GM11168 (cell line): ENCODE measurements around the gene POFUT2.

ENCODE experiments used
- in situ Hi-C: fragments of 300-500 bp; cut with MboI; formaldehyde crosslinking; loops from one replicate; pipeline ENCODE4 v1.12.0; 2022; ENCODE audit warnings: low sequenced_read_pairs; ENCODE audit not compliant: unreplicated experiment

Gene POFUT2

DNA sequence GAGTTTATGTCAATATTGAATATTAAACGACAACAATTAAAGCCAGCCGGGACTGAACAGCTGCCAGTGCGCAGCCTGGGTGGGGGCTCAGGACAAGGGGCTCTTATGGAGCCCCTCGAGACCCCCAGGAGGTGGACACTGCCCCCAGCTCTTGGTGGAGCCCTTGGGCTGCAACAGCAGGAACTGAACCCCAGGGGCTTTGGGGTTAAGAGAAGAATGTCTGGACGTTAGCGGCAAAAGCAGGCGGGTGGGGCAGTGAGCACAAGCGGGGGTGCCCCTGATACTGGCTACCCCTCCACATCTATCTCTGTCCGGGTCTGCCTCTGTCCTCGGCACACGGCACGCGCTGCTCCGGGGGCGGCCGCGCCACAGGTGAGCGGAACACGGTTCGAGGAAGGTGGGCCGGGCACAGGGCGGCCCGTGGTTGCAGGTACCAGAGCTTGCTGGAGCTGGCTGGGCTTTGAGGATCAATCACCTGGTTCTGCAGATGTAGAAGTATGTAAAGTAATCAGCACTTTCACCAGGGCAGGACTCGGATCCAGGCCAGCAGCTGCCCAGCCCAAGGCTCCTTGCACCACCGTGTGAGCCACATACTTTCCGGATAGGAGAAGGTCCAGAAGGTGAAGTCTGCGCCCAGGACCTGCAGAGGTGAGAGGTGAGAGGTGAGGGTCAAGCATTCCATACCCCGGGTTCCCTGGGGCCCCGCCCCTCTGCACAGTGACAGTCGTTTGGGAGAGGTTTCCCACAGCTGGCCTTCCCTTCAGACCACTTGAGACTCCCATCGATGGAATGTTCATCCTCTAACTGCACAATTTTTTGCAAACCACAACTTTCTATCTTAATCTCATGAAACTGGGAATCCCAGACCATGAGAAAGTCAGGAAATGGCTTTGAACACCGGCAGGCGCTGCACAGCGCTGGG lies 12.4 kb upstream of the POFUT2 start:
- in situ Hi-C loops: no loop called here

DNA sequence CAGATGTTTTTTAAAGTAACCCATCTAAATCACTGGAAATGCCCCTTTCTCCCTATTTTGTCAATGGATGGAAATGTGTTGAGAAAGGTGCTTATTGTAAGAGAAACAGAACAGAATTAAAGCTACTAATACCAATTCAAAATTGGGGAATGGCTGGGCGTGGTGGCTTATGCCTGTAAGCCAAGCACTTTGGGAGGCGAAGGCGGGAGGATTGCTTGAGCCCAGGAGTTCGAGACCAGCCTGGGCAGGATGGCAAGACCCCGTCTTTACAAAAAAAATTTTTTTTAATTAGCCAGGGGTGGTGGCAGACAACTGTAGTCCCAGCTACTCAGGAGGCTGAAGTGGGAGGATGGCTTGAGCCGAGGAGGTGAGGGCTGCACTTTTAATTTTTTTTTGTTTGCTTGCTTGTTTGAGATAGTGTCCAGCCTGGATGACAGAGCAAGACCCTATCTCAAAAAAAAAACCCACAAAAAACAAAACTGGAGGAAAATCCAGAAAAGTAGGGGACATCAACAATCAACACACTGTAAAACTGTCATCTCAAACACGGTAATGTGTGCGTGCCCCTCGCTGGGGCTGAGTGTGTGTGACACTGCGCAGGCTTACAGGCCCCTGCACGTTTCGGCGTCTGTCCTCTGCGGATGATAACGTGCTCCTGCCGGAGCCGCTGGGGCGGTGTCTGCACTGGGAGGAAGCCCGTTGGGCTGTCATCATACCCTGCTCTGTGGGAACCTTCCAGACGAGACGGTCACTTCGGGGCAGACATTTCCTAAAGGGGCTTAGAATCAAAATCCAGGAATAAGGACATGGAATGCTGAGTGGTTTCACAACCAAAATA lies 11.6 kb upstream of the POFUT2 start:
- in situ Hi-C loops: no loop called here

DNA sequence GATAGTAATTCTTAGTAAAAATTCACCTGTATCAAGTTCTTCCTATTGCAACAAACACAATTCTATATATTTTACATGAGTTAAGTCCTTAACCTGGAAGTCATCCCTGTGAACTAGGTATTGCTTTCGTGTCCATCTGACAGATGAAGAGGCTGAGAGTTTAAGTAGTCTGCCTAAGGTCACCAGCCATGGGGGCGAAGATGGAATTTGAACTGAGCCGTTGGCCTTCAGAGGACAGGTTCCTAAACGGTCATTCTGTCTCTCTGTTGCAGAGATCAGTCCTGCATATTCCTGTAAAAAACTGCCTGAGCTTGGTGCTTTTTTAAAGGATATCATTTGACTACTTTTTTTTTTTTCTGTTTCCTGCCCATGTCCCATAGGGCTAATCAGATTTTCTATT lies 10.2 kb upstream of the POFUT2 start:
- in situ Hi-C loops: no loop called here

DNA sequence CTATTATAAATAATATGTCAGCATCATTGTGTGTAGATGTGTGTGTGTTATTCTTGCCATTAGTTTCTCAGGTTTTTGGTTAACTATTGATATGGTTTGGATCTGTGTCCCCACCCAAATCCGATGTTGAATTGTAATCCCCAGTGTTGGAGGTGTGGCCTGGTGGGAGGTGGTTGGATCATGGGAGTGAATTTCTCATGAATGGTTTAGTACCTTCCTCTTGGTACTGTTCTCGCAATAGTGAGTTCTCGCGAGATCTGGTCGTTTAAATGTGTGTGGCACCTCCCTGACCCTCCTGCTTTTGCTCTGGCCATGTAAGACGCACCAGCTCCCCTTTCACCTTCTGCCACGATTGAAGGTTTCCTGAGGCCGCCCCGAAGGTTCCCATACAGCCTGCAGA lies 9.6 kb upstream of the POFUT2 start:
- in situ Hi-C loops: no loop called here

DNA sequence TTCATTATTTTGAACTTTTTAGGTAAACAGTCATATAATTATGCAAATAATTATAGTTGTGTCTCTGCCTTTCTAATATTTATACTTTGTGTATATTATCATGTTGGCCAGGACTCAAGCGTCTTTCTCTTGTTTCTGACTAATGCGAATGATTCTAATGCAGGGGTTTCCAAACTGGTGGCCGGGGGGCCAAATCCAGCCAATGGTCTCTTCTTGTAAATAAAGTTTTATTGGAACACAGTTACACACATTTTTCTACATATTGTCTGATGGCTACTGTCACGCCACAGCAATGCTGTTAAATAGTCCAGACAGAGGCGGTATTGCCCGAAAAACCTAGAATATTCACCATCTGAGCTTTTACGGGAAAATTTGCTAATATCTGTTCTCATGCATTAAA lies 8.9 kb upstream of the POFUT2 start:
- in situ Hi-C loops: no loop called here

DNA sequence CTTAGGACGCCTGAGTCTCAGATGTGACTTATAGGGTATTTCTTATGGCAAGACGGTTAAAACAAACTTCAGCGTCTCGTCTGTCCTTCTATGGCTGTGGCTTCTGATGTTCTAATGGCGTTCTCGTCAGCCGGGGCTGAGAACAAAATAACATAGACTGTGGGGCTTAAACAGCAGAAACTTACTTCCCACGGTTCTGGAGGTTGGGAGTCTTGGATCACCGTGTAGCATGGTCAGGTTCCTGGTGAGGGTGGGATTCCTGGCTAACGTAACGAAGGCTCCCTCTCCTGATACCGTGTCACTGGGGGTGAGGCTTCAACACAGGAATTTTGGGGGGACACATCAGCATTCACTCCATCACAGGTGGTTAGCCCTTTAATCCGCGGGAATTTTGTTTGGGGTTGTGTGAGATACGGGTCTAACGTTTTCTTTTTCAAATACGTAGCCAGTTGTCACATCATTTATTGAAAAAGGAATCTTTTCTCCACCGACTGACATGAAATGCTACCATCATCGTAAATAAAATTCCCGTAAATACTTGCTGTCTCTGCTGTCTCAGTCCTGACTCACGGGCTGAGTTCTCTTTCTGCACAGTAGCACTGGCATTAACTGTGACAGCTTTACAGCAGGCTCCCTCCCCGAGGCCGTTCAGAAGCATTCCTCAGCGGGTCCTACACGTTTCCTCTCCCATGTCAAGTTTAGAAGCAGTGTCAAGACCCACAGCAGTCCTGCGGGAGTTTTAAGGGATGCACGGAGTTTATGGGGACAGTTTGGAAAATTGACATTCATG lies 8.1 kb upstream of the POFUT2 start:
- in situ Hi-C loops: no loop called here

DNA sequence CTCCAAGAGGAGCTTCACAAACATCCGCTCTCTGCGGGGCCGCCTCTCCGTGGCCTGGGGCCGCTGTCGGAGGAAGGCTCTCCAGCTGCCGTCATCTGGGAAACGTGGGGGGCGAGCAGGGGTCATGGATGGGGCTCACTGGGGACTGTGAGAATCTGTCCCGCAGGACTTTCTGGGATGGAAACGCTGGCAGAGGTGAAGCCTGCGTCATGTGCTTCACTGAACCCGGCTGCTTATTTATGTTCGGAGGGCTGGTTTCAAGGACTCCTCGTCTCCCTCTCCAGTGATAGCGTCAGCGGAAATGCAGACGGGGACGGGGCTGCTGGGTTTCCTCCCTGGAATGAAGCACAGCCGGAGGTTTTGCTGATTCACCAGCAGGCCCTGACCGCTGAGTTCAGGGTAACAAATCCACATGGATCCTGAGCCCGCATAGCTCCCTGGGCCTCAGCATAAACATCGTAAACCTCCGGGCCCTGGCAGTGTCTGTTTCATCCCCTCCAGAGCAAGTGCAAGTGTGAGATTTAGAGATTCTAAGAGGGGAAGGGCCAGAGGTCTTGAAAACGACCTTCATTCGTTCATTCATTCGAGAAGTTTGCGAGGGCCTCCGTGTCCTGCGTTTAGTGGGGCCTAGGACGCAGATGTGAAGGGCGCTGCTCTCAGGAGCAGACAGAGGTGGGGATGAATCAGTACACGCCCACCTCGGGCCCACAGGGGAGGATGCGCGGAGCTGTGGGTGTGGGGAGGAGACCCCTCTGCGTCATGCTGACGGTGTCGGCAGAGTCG lies 7.0 kb upstream of the POFUT2 start:
- in situ Hi-C loops: no loop called here

DNA sequence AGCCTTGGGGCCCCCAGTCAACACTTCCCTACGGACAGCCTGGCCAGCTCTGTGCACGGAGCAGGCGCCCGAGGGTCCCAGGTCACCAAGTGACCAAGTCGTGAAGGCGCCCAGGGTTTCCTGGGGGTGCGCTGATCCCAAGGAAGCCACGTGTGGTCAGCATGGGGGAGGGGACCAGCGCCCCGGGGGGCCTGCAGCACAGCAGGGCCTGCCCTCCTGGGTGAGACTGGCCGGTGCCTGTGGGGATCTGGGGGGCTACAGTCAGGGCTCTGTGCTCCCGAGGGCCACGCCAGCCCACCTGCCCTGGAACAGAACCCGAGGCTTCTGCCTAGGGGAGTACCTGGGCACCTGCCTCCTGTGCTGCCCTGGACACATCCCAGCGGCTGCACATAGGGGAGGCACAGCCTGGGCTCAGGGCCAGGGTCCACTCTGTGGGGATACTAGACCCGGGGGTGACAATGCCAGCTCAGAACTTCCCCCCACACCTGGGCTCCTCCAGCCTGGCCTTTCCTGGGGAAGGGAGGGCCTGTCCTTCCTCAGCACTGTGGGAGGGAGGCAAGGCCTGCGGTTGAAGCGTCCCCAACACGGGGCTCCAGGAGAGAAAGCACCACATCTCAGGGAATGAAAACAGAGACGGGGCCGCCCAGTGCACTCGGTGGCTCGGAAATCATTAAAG lies 6.2 kb upstream of the POFUT2 start:
- in situ Hi-C loops: no loop called here

DNA sequence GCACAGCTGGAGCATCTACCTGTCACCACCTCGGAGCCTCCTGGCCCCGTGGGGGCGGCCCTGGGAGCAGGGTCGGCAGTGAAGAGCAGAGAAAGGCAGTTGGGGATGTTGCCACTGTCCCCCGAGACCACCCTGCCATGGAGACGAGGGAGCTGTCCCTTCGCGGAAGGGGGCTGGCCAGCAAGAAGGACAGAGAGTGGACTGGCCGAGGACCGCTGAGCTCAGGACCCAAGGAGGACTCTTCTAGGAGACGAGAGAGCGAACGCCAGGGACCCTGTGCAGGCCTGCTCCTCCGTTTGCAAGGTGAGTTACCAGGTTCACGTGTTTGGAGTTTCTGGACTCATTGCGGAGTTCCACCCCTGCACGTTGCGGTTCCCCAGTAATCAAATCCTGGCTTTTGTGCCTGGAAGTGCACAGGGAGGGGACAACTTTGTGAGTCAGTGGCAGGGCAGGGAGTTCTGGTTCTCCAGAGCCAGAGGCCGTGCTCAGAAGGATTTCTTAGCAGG lies 5.6 kb upstream of the POFUT2 start:
- in situ Hi-C loops: no loop called here

DNA sequence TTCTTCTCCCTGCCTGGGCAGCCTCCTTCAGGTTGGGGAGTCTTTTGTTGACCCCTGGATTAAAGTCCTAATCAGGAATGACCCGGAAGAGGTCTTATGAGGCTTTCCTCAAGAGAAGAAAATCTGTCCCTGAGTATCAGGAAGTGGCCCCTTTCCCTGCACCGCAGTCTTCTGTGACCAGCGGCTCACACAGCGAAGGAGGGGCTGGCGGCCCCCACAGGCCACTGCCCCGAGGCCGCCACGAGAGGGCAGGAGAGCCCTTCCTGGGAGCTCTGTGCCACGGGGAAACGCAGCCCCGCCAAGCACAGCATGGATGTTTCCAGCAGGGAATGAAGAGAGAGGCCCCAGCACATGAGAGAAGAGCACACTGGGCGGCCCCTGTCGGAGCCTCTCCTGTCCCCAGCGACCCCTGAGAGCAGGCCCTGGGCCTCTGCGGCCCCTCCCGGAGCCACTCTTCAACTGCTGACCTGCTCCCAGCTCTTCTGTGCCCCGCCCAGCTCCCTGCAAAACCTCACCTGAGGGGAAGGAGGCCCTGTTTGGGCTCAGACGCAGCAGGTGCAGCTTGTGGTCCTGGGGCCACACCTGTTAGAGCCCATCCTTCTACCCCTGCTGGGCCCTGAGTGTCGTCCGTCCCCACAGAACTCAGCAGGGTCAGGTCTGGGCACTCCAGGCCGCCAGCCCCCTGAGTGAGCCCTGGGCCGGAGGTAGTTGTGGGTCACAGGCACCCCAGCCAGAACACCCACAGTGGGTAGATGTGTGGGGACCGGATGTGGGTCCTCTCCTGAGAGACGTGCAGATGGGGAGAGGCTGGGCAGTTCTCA lies 4.9 kb upstream of the POFUT2 start:
- in situ Hi-C loops: no loop called here

DNA sequence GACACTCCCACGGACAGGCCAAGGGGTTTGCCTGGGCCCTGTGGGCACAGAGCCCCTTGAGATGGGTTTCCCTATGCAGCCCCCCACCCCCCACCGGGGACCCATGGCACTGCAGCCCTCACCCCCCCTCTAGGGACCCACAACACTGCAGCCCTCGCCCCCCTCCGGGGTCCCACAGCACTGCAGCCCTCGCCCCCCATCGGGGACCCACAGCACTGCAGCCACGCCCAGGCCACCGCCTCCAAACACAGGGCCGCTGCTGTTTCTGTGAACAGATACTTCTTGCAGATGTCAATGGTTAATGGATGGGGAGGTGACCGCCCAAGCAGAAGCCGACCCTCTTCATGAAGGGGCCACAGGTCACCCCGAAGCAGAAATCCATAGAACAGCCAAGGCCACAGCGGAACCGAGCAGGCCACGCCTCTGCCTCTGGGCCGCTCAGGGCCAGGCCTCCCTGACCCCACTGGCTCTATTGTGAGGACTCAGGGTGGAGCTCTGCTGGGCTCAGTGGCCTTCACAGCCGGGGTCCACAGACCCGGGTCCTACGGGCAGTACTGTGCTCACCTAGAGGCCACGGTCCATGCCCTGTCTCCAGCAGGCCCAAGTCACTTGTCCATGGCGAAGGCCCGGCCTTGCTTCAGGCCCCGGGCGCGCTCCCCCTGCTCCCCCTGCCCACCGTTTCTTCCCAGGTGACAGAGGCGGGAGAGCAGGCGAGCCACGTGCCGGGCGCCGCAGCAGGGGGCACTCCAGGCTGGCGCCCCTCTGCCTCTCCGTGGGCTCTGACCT lies 4.1 kb upstream of the POFUT2 start:
- in situ Hi-C loops: no loop called here

DNA sequence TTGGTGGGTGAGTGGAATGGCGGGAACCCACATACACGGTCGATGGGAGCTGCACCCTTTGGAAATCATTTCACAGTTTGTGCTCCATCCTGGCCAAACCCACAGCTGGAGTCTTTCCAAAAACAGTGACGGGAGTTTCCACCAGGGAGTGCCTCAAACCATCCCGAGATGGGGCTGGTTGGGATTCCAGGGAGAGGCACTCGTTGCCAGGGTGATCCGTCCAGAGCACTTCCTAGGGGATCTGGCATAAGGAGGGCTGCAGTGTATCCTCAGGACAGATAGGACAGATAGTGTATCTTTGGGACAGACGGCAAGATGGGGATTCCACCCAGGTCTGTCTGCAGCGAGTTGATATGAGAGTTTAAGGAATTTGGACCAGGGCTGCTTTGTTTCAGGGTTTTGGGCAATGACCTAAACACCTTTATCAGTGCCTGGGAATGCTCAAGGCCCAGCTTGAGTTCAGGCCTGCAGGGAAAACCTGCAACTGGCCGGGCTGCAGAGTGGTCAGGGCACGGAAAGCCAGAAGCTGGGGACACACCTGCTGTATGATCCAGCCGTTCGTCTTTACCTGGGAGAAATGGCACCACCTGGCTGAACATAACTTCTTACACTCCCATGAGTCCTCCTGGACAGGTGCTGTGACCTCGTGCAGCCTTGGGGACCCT lies 3.4 kb upstream of the POFUT2 start:
- in situ Hi-C loops: no loop called here

DNA sequence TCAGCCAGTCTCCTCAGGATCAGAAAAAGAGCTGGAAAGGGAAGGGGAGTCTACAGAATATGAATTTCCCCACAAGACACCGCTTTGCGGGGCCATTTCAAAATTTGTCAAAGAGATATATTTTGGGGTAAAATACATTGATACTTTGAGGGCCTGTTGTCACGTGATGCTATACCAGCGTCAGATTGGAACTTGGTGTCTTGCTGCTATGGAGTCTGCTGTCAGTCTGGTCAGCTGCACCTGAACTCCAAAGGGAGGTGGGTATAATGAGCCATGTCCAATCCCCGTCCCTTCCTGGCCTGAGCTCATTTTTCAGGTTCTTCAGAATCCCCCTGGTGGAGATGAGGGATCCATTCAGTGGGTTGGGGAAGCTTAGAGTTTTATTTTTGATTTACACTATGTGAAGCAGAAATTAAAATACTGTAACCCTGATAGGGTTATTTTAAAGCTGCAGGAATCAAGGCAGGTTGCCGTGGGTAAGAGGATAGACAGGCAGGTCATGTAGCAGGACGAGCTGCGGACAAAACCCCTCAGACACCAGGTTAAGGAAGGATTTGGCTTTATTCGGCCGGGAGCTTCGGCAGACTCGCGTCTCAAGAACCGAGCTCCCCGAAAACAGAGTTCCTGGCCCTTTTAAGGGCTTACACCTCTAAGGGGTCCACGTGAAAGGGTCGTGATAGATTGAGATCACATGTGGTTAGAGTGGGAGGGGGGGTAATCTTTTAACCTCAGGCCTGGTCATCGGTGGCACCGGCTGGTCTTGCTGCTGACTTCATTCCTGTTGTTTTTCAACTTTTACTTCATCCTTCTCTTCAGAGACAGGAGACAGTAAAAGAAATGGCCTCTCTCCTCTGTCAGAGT lies 2.2 kb upstream of the POFUT2 start:
- in situ Hi-C loops: loop anchor here (10.0 kb wide), 1 partner anchor 155 kb away; no protein-coding TSS in a partner anchor

DNA sequence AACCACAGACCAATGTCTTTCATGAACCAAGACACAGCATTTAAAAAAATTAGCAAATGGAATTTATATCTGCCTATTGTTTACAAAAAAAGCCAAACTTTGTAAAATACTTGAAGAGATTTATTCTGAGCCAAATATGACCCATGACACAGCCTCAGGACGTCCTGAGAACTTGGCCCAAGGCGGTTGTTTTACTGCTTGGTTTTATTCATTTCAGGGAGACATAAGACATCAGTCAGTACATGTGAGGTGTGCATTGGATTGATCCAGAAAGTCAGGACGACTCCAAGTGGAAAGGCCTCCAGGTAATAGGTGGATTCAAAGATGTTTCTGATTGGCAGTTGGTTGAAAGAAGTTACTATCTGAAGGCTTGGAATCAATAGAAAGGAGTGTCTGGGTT lies 1.4 kb upstream of the POFUT2 start:
- in situ Hi-C loops: loop anchor here (10.0 kb wide), 1 partner anchor 156 kb away; no protein-coding TSS in a partner anchor

DNA sequence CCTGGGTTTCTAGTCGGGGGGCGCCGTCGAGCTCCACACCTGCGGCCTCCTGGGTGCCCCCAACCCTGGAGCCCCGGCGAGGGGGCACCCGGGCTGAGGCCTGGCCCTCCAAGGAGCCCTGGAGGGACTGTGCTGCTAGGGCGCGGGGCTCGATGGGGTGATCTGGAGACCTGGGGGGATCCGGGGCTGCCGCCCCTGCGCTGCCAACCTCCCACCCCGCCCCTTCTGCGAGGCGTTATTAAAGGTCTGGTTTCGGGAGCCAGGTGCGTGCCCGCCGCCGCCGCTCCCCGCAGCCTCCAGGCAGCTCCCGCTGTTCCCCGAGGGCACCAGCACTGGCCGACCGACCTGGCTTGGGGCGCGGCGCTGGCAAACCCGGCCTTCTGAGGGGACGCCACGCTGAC lies 746 bp upstream of the POFUT2 start:
- in situ Hi-C loops: loop anchor here (10.0 kb wide), 1 partner anchor 156 kb away; no protein-coding TSS in a partner anchor
